ENCODE data around the gene MTOR.

Gene MTOR

GRCh38 chr1:11294951-11295350, 32.6 kb upstream of the MTOR start:
- H3K4me1 ChIP-seq (ENCODE audit: control insufficient read depth in 1 of 2, insufficient read depth in 2 of 2, low read length in 2 of 2), result no peaks in the 10 kb centered on the region
- H3K36me3 ChIP-seq (ENCODE audit: control insufficient read depth in 1 of 2, insufficient read depth in 2 of 2, low read length in 2 of 2), result peaks cover 16 to 28% of the 10 kb centered on the region in 2 donors
- H3K27me3 ChIP-seq (ENCODE audit: low read depth, low read length), result no peaks in the 10 kb centered on the region
- H3K9me3 ChIP-seq (ENCODE audit: control insufficient read depth in 1 of 2, low read length in 2 of 2), result no peaks in the 10 kb centered on the region
- H3K27ac ChIP-seq (ENCODE audit: low read length), result no peak overlapping the region
- no peak overlapping the region for H3K4me3 ChIP-seq (ENCODE audit: low read depth in 1 of 2, low read length in 2 of 2)

GRCh38 chr1:11293856-11294255, 31.5 kb upstream of the MTOR start:
- peaks cover 20 to 30% of the 10 kb centered on the region in 2 donors for H3K36me3 ChIP-seq (ENCODE audit: control insufficient read depth in 1 of 2, insufficient read depth in 2 of 2, low read length in 2 of 2)
- H3K27ac ChIP-seq (ENCODE audit: low read length), result no peak overlapping the region
- no peaks in the 10 kb centered on the region for H3K4me1 ChIP-seq (ENCODE audit: control insufficient read depth in 1 of 2, insufficient read depth in 2 of 2, low read length in 2 of 2)
- no peaks in the 10 kb centered on the region for H3K9me3 ChIP-seq (ENCODE audit: control insufficient read depth in 1 of 2, low read length in 2 of 2)
- H3K27me3 ChIP-seq (ENCODE audit: low read depth, low read length), result no peaks in the 10 kb centered on the region
- H3K4me3 ChIP-seq (ENCODE audit: low read depth in 1 of 2, low read length in 2 of 2), result no peak overlapping the region

- Histone ChIP-seq H3K4me1 (ENCODE audit: control insufficient read depth in 1 of 2, insufficient read depth in 2 of 2, low read length in 2 of 2) (no peaks in the 10 kb centered on the region), H3K4me3 (ENCODE audit: low read depth in 1 of 2, low read length in 2 of 2) (no peak overlapping the region), H3K9me3 (ENCODE audit: control insufficient read depth in 1 of 2, low read length in 2 of 2) (no peaks in the 10 kb centered on the region), H3K27ac (ENCODE audit: low read length) (no peak overlapping the region), H3K27me3 (ENCODE audit: low read depth, low read length) (no peaks in the 10 kb centered on the region), H3K36me3 (ENCODE audit: control insufficient read depth in 1 of 2, insufficient read depth in 2 of 2, low read length in 2 of 2) (peaks cover 28 to 49% of the 10 kb centered on the region in 2 donors)
Measured at GRCh38 chr1:11291049-11291448, 28.7 kb upstream of the MTOR start.

GRCh38 chr1:11289064-11289463, 26.7 kb upstream of the MTOR start:
- H3K4me3 ChIP-seq (ENCODE audit: low read depth in 1 of 2, low read length in 2 of 2), result no peak overlapping the region
- peaks cover 25 to 40% of the 10 kb centered on the region in 2 donors for H3K36me3 ChIP-seq (ENCODE audit: control insufficient read depth in 1 of 2, insufficient read depth in 2 of 2, low read length in 2 of 2)
- H3K9me3 ChIP-seq (ENCODE audit: control insufficient read depth in 1 of 2, low read length in 2 of 2), result no peaks in the 10 kb centered on the region
- no peaks in the 10 kb centered on the region for H3K4me1 ChIP-seq (ENCODE audit: control insufficient read depth in 1 of 2, insufficient read depth in 2 of 2, low read length in 2 of 2)
- H3K27ac ChIP-seq (ENCODE audit: low read length), result no peak overlapping the region
- no peaks in the 10 kb centered on the region for H3K27me3 ChIP-seq (ENCODE audit: low read depth, low read length)

- Histone ChIP-seq H3K27me3 (ENCODE audit: low read depth, low read length) (no peaks in the 10 kb centered on the region), H3K27ac (ENCODE audit: low read length) (no peak overlapping the region), H3K4me1 (ENCODE audit: control insufficient read depth in 1 of 2, insufficient read depth in 2 of 2, low read length in 2 of 2) (peaks cover 0 to 7% of the 10 kb centered on the region in 2 donors), H3K4me3 (ENCODE audit: low read depth in 1 of 2, low read length in 2 of 2) (no peak overlapping the region), H3K36me3 (ENCODE audit: control insufficient read depth in 1 of 2, insufficient read depth in 2 of 2, low read length in 2 of 2) (peaks cover 25 to 36% of the 10 kb centered on the region in 2 donors), H3K9me3 (ENCODE audit: control insufficient read depth in 1 of 2, low read length in 2 of 2) (no peaks in the 10 kb centered on the region)
Measured at GRCh38 chr1:11286735-11287410, 24.5 kb upstream of the MTOR start.

GRCh38 chr1:11285883-11286734, 23.8 kb upstream of the MTOR start:
- Histone ChIP-seq H3K27me3 (ENCODE audit: low read depth, low read length) (no peaks in the 10 kb centered on the region), H3K36me3 (ENCODE audit: control insufficient read depth in 1 of 2, insufficient read depth in 2 of 2, low read length in 2 of 2) (peaks cover 25 to 33% of the 10 kb centered on the region in 2 donors), H3K4me3 (ENCODE audit: low read depth in 1 of 2, low read length in 2 of 2) (no peak overlapping the region)

GRCh38 chr1:11284784-11285183, 22.4 kb upstream of the MTOR start:
- no peaks in the 10 kb centered on the region for H3K9me3 ChIP-seq (ENCODE audit: control insufficient read depth in 1 of 2, low read length in 2 of 2)
- H3K4me3 ChIP-seq (ENCODE audit: low read depth in 1 of 2, low read length in 2 of 2), result no peak overlapping the region
- peaks cover 21 to 38% of the 10 kb centered on the region in 2 donors for H3K36me3 ChIP-seq (ENCODE audit: control insufficient read depth in 1 of 2, insufficient read depth in 2 of 2, low read length in 2 of 2)
- H3K27me3 ChIP-seq (ENCODE audit: low read depth, low read length), result no peaks in the 10 kb centered on the region
- H3K27ac ChIP-seq (ENCODE audit: low read length), result no peak overlapping the region
- peaks cover 0 to 23% of the 10 kb centered on the region in 2 donors for H3K4me1 ChIP-seq (ENCODE audit: control insufficient read depth in 1 of 2, insufficient read depth in 2 of 2, low read length in 2 of 2)

More at GRCh38 chr1:11285883-11286734, 23.8 kb upstream of the MTOR start:
- H3K27ac ChIP-seq (ENCODE audit: low read length), result no peak overlapping the region
- H3K9me3 ChIP-seq (ENCODE audit: control insufficient read depth in 1 of 2, low read length in 2 of 2), result no peaks in the 10 kb centered on the region
- H3K4me1 ChIP-seq (ENCODE audit: control insufficient read depth in 1 of 2, insufficient read depth in 2 of 2, low read length in 2 of 2), result peaks cover 0 to 14% of the 10 kb centered on the region in 2 donors

- H3K36me3 ChIP-seq (ENCODE audit: control insufficient read depth in 1 of 2, insufficient read depth in 2 of 2, low read length in 2 of 2), result peaks cover 14 to 41% of the 10 kb centered on the region in 2 donors
- peaks cover 0 to 23% of the 10 kb centered on the region in 2 donors for H3K4me1 ChIP-seq (ENCODE audit: control insufficient read depth in 1 of 2, insufficient read depth in 2 of 2, low read length in 2 of 2)
- H3K27ac ChIP-seq (ENCODE audit: low read length), result no peak overlapping the region
- no peak overlapping the region for H3K4me3 ChIP-seq (ENCODE audit: low read depth in 1 of 2, low read length in 2 of 2)
- H3K27me3 ChIP-seq (ENCODE audit: low read depth, low read length), result no peaks in the 10 kb centered on the region
- H3K9me3 ChIP-seq (ENCODE audit: control insufficient read depth in 1 of 2, low read length in 2 of 2), result no peaks in the 10 kb centered on the region
Measured at GRCh38 chr1:11283151-11283550, 20.8 kb upstream of the MTOR start.

GRCh38 chr1:11281518-11282331, 19.4 kb upstream of the MTOR start:
- no peaks in the 10 kb centered on the region for H3K27me3 ChIP-seq (ENCODE audit: low read depth, low read length)
- peaks cover 0 to 23% of the 10 kb centered on the region in 2 donors for H3K4me1 ChIP-seq (ENCODE audit: control insufficient read depth in 1 of 2, insufficient read depth in 2 of 2, low read length in 2 of 2)
- H3K4me3 ChIP-seq (ENCODE audit: low read depth in 1 of 2, low read length in 2 of 2), result no peak overlapping the region
- peaks cover 9 to 32% of the 10 kb centered on the region in 2 donors for H3K36me3 ChIP-seq (ENCODE audit: control insufficient read depth in 1 of 2, insufficient read depth in 2 of 2, low read length in 2 of 2)
- H3K9me3 ChIP-seq (ENCODE audit: control insufficient read depth in 1 of 2, low read length in 2 of 2), result no peaks in the 10 kb centered on the region
- no peak overlapping the region for H3K27ac ChIP-seq (ENCODE audit: low read length)

- Histone ChIP-seq H3K27me3 (ENCODE audit: low read depth, low read length) (no peaks in the 10 kb centered on the region), H3K9me3 (ENCODE audit: control insufficient read depth in 1 of 2, low read length in 2 of 2) (no peaks in the 10 kb centered on the region), H3K27ac (ENCODE audit: low read length) (no peak overlapping the region), H3K4me3 (ENCODE audit: low read depth in 1 of 2, low read length in 2 of 2) (no peak overlapping the region), H3K4me1 (ENCODE audit: control insufficient read depth in 1 of 2, insufficient read depth in 2 of 2, low read length in 2 of 2) (peaks cover 0 to 29% of the 10 kb centered on the region in 2 donors), H3K36me3 (ENCODE audit: control insufficient read depth in 1 of 2, insufficient read depth in 2 of 2, low read length in 2 of 2) (peaks cover 5 to 27% of the 10 kb centered on the region in 2 donors)
Measured at GRCh38 chr1:11280719-11281376, 18.5 kb upstream of the MTOR start.
